IPS-NIHi7 (cell line): ENCODE measurements around the gene TBKBP1.

Source experiments
- DNase-seq: peaks from one replicate; pipeline ENCODE4 v3.0.0; 2012; ENCODE audit warnings: mixed read lengths; ENCODE audit errors: extremely low spot score

TBKBP1 gene, protein sequence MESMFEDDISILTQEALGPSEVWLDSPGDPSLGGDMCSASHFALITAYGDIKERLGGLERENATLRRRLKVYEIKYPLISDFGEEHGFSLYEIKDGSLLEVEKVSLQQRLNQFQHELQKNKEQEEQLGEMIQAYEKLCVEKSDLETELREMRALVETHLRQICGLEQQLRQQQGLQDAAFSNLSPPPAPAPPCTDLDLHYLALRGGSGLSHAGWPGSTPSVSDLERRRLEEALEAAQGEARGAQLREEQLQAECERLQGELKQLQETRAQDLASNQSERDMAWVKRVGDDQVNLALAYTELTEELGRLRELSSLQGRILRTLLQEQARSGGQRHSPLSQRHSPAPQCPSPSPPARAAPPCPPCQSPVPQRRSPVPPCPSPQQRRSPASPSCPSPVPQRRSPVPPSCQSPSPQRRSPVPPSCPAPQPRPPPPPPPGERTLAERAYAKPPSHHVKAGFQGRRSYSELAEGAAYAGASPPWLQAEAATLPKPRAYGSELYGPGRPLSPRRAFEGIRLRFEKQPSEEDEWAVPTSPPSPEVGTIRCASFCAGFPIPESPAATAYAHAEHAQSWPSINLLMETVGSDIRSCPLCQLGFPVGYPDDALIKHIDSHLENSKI

DNA sequence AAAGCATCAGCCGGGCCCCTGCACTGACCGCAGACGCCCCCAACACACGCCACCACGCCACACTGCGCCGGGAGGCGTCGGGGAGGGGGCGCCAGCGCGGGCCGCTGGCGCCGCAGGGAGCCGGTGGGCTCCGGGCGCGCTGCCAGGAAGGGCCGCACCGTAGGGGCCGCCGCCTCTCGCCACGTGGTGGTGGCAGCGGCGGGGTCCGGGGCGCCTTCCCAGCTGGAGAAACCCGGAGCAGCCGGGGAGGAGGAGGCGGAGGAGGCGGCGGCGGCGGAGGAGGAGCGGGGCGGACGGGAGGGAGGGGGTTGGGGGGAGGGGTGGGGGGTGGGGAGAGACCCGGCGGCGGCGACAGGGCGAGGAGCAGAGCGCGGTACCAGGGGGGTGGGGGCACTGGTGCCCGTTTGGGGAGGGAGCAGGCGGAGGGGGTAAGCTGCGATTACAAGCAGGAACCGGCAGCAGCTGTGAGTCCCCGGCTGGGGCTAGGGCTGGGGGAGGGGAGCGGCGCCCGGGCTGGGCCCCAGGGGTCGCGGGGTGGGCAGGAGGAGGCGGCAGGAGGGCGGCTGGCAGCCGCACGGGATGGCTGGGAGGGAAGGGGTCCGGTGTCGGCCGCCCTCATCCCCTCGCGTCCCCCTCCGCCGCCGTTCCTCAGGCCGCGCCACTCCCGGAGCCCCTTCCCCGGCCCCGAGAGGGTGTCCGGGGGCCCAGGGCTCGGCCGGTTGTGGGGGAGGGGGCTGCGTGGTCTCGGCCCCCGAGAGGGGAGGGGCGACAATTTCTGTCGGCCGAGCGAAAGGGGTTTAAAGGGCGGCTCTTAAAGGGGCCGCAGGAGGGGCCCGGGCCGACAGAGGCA lies at the start of gene TBKBP1:
Gene TBKBP1, plus strand, starts transcription at position 431 of the 850 bp plus-strand sequence. CDS start 1,952 bp downstream, outside the sequence.
- peak; percentile 88 for DNase-seq

DNA sequence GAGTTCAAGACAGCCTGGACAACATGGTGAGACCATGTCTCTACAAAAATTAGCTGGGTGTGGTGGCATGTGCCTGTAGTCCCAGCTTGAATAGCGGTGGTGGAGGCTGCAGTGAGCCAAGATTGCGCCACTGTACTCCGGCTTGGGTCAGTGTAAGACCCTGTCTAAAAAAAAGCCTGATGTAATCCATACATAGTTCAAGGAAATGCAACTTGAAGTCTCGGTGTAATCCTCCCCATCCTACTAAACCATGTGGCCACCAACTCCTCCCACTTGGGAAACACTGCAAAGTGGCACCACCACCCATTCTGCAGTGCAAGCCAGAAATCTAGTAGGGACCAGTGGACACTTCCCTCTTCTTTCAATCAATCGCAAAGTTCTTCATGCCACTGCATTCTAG lies 49.6 kb upstream of the TBKBP1 start:
- DNase-seq: no peak

DNA sequence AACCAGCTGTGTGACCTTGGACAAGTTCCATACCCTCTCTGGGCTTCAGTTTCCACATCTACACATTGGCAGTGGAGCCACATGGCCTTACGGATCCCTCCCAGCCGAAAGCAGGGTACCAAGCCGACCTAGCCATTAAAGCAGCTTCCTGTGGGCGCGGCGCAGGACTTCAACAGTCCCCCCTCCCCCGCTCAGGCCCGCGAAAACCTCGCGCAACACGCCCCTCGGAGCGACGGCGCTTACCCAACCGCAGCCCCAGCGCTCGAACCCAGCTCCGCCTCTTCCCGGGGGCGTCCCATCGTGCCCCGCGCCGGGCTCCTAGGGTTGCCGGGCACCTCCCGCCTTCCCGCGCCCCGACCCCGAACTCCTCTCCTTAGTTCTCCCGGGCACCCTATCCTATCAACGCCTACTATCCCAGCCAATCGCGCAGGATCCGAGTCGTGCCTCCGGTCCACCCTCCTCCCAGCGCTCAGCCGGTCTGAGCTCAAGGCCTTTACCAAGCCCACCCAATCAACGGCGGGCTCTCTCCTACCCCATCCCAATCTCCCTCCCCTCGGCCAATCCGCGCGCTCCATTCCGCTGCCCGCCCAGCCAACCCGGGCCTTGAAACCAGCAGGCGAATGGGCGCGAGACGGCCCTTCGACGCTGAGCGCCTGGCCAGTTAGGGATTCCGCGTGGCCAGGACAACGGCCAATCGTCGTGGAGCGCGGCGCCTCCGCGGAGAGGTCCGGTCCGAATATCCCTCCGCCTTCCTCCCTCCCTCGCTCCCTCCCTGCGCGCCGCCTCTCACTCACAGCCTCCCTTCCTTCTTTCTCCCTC lies 44.6 kb upstream of the TBKBP1 start, which contains the start of gene KPNB1:
Gene KPNB1, plus strand, starts transcription at position 767 of the 819 bp plus-strand sequence. CDS start 326 bp downstream, outside the sequence.
- DNase-seq: peak; percentile 91

DNA sequence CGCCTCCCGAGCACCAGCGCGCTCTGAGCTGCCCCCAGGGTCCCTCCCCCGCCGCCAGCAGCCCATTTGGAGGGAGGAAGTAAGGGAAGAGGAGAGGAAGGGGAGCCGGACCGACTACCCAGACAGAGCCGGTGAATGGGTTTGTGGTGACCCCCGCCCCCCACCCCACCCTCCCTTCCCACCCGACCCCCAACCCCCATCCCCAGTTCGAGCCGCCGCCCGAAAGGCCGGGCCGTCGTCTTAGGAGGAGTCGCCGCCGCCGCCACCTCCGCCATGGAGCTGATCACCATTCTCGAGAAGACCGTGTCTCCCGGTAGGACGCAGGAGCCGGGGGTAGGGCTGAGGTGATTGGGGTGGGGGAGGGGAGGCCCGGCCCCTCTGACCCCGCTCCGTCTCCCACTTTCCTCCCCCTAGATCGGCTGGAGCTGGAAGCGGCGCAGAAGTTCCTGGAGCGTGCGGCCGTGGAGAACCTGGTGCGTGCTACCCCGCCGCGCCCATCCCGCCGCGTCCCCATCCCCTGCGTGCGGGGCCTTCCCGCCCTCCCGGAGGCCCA lies 43.9 kb upstream of the TBKBP1 start:
- DNase-seq: no peak

DNA sequence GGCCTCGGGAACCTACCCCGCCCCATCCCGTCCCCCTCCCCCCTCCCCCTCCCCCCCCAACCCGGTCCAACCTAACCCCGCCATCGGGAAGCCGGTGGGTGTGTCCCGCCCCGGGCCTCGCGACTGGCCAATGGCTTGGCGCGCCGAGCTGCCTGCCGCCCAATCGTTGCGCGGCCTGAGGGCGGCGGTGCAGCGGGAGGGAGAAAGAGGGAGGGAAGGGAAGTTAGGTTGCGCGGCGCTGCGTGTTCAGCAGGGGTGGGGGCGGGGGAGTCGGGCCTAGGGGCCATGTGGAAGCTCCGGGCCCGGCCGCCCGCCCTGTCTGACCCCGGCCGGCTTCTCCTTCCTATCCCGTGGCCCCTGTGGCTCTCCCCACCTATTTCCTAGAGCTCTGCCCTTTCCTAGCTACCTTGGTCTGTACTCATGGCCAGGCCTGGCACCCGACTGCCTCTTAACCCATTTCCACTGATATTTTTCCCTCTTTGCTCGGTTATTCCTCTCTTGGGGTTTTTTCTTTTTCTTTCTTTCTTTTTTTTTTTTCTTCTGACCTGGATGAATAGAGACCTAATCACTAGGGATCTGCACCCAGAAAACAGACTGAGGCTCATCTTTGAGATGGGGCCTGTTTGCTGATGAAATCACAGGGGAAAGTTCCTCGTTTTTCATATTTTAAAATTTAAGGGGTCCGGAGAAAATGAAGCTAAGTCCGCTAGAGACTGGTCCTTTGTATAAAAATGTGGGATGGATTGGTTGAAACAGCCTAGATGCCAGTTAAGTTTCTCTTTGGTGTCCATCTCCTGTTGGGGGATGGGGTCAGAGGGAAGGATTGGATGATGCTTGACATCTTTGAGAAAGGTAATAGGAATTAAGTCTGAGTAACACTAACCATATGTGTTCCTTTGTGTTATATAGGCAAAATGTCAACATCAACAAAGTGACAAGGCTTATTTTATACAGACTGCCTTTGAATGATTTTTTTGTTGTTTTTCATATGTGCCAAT lies 43.1 kb upstream of the TBKBP1 start:
- peak; percentile 95 for DNase-seq

DNA sequence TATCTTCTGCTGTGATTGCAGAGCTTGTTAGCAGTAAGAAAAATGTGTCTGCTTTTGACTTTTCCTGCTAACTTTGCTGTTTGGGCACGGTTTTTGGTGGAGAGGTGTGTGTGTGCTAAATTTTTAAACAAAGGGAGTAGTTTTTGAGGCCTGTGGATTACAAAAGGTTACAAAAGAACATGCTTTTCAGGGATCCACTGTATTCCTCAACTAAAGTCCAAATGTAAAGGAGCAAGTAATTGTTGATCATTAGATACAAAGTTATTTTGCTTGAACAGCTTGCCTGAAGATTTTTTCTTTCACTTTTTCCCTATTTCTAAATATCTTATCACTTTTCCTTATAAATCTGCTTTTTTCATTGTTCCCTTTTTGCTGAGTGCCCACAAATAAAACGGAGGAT lies 42.3 kb upstream of the TBKBP1 start:
- DNase-seq: no peak

DNA sequence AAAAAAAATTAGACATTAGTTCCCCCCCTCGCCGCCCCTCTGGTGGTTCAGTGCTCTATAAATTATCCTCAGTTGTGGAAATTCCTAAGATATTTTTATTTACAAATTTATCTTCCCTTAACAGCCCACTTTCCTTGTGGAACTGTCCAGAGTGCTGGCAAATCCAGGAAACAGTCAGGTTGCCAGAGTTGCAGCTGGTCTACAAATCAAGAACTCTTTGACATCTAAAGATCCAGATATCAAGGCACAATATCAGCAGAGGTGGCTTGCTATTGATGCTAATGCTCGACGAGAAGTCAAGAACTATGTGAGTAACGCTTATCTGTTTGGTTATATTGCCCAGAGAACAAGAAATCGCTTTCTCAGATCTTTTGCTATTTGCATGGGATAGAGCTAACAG lies 41.4 kb upstream of the TBKBP1 start:
- DNase-seq: no peak

DNA sequence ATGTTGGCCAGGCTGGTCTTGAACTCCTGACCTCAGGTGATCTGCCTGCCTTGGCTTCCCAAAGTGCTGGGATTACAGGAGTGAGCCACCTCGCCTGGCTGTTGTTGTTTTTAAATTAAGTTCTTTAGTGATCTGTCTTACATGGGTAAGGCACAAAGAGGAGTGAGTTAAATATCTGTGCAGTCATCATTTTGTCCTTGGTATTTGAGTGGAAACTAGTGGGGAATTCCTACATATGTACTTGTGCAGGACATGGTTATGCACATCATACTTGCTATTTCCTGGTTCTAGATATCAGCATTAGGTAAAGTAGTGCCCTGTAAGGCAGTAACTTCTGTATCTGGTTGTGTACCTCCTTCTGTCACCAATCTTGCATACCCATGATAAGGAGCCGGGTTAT lies 40.5 kb upstream of the TBKBP1 start:
- no peak for DNase-seq

DNA sequence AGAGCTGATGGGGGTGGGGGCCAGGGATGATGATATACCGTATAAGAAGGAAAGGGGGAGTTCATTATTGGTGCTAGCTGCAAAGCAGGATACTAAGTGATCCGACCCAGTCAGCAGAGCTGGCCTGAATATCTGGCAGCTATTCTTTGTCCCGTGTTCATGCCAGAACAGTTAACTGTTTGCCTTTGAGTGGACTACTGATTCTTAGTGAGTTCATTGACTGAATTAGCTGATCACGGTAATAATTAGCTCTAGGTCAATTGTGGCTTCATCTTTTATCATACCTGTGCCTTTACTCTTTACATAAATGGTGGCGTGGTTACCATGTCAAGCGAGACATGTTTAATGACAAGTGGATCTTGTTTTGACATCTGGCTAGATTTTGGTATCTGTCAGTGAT lies 39.0 kb upstream of the TBKBP1 start:
- no peak for DNase-seq

DNA sequence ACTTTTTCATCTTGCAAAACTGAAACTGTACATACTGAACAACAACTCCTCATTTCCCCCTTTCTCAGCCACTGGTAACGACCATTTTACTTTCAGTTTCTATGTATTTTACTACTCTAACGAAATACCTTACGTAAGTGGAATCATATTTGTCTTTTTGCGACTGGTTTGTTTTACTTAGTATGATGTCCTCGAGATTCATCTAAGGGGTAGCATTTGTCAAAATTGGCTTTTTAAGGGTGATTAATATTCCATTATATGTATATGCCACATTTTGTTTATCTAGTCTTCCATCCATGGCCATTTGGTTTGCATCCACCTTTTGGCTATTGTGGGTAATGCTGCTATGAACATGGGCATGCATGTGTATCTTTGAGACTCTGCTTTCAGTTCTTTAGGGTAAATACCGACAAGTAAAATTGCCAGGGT lies 33.9 kb upstream of the TBKBP1 start:
- no peak for DNase-seq

DNA sequence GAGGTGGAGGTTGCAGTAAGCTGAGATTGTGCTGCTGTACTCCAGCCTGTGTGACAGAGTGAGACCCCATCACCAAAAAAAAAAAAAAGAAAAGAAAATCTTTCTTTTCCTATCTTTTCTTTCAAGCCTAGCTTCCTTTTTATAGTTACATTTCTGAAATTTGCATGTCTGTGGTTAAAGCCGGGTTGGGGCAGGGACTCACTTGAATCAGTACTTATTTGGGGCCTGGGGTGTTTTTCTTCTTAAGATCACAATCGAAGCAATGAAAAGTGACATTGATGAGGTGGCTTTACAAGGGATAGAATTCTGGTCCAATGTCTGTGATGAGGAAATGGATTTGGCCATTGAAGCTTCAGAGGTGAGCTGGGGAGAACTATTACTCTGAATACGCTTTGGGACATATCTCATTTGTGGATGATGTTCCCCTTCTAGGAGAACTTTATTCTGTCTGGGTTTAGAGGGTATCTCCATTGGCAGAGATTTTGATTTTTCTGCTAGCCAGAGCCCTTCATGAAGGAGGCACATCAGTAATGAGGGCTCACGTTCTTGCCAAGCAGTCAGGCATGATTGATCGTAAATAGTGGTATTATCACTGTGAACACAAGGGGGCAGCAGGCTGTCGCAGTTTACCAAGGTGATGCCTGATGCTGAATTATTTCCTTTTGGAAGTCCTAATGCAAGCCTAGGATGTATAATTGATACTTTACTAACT lies 29.9 kb upstream of the TBKBP1 start:
- peak; percentile 74 for DNase-seq

DNA sequence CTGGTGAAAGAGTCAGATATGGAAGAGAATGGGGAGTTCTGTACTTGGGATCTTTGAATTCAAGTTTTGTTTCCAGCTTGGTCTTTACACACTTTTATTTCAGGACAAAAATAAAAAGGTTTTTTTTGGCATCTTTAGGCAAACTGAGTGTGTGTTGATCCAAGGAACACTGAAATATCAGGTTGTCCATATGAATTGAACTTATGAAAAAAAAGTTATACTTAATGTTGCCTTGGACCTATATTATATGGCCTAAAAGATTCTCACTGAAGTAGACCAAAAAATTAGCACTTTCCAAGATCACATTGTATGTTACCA lies 29.4 kb upstream of the TBKBP1 start:
- DNase-seq: no peak

DNA sequence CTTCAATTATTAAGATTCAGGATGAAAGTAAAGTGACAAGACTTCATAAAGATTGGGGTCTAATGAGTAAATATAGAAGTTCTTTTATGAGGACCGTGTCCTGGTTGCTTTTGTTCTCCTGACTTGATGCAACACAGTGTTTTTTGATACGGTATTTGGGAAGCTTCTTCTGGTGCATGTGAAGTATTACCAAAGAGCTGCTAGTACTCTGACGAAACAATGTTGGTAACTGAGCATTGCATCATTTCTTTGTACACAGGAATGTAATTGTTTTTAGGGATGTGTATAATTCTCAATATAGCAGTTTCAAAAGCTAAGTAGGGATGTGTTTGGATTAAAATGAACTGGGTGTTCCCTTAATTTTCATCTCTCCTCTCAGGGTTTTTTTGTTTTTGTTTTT lies 28.3 kb upstream of the TBKBP1 start:
- DNase-seq: no peak

DNA sequence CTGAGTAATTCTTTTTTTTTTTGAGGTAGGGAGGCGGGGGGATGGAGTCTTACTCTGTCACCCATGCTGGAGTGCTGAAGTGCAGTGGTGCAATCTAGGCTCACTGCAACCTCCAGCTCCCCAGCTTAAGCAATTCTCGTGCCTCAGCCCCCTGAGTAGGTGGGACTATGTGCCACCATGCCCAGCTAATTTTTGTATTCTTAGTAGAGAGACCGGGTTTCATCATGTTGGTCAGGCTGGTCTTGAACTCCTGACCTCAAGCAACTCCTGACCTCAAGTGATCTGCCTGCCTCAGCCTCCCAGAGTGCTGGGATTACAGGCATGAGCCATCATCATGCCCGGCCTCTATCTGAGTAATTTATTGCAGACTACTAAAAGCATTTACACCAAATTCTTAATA lies 24.9 kb upstream of the TBKBP1 start:
- no peak for DNase-seq

DNA sequence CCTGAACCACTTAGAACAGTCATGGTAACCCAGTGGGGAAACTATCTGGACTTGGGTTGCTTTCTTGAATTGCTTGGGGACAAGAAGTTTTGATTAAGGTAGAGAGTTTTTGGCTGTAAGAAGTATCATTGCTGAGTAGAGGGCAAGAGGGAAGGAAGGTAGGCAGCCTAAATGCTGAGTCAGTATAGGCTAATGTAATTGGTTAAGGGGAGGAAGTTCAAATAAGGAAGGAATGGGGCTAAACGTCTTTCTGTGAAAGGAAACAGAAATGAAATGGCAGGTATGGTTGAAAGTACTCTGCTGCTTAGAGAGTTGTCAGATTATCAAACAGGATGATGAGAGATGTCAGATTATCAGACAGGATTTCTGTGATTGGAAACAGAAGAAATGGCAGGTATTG lies 23.9 kb upstream of the TBKBP1 start:
- DNase-seq: no peak

DNA sequence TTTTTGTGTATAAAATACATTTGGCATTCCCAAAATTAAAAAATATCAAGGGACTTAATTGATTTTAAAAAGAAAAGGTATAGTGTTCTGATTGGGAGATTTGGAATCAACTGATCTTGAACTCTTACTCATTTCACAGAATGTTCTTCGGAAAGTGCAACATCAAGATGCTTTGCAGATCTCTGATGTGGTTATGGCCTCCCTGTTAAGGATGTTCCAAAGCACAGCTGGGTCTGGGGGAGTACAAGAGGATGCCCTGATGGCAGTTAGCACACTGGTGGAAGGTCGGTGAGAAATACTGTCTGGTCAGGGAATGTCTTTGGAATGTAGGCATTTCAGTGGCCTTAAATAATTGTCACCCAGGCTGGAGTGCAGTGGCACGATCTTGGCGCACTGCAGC lies 19.5 kb upstream of the TBKBP1 start:
- no peak for DNase-seq

DNA sequence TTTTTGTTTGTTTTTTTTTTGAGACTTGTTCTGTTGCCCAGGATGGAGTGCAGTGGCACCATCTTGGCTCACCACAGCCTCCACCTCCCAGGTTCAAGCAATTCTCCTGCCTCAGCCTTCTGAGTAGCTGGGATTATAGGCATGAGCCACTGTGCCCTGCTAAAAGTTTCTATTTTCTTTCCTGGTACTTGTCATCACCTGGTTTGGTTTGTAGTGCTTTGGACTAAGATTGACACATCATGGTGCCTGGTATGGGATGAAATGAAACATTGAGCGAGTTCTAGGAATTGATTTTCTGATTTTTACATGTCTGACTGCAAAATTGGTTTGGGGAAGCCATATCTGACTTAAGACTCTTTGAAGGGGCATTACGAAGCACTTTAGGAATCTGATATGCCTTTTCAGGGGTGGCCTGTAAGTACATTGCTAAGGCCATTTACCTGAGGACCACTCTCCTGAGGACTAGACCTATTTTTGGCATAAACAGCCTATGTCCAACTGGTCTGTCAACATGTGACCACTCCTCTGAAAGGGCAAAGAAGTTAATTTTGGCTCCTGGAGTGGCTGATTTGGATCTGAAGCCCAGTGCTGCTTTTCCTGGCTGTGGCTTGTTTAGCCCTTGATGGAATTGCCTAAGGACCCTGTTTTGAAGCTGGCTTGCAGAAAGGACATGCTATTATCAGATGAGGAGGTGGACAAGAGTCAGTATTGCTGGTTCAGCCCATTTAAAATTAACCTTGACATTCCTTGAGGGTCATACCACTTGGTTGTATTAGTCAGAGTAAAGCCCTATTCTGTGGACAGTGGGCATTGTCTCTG lies 18.4 kb upstream of the TBKBP1 start:
- no peak for DNase-seq

DNA sequence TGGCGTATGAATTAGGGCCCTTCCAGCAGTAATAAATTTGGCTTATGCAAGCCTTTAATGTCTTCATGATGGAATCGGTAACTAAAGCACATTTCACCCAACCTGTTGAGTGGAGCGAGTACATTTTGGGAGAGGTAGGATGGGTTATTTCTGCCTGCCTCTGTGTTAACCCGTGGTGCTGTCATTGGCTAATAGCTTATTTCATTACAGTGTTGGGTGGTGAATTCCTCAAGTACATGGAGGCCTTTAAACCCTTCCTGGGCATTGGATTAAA lies 17.8 kb upstream of the TBKBP1 start:
- DNase-seq: no peak
